ENCODE data around the gene MICALL1.

Gene MICALL1

GRCh38 chr22:37930952-37931440 lies 24.9 kb downstream of the MICALL1 start:
- no peak for TF ChIP-seq CTCF (IDR thresholded peaks at IDR 0.05)
- Histone ChIP-seq H3K79me2 (no peaks in the 10 kb centered on the region), H3K9ac (no peak overlapping the region), H3K4me2 (ENCODE audit: low read length) (no peak overlapping the region), H3K4me1 (peaks cover 11% of the 10 kb centered on the region), H3K9me3 (ENCODE audit: control insufficient read depth, low read length) (no peaks in the 10 kb centered on the region), H3K27me3 (ENCODE audit: control insufficient read depth, insufficient read depth, low read length) (no peaks in the 10 kb centered on the region), H2AFZ (no peak overlapping the region), H3K27ac (no peak overlapping the region), H3K36me3 (ENCODE audit: control insufficient read depth, insufficient read depth, low read length) (no peaks in the 10 kb centered on the region), H3K4me3 (ENCODE audit: low read depth, low read length) (no peak overlapping the region)

- Histone ChIP-seq H3K27me3 (ENCODE audit: control insufficient read depth, insufficient read depth, low read length) (no peaks in the 10 kb centered on the region), H3K4me2 (ENCODE audit: low read length) (no peak overlapping the region), H2AFZ (no peak overlapping the region), H3K36me3 (ENCODE audit: control insufficient read depth, insufficient read depth, low read length) (no peaks in the 10 kb centered on the region), H3K9ac (no peak overlapping the region), H3K4me3 (ENCODE audit: low read depth, low read length) (no peak overlapping the region), H3K9me3 (ENCODE audit: control insufficient read depth, low read length) (no peaks in the 10 kb centered on the region), H3K79me2 (no peaks in the 10 kb centered on the region), H3K27ac (no peak overlapping the region), H3K4me1 (peaks cover 11% of the 10 kb centered on the region)
- TF ChIP-seq CTCF (IDR thresholded peaks at IDR 0.05): no peak
Measured at GRCh38 chr22:37931893-37932389, 25.8 kb downstream of the MICALL1 start.

- H3K27me3 ChIP-seq (ENCODE audit: control insufficient read depth, insufficient read depth, low read length): no peaks in the 10 kb centered on the region
- no peaks in the 10 kb centered on the region for H3K9me3 ChIP-seq (ENCODE audit: control insufficient read depth, low read length)
- no peak overlapping the region for H3K27ac ChIP-seq
- H3K36me3 ChIP-seq (ENCODE audit: control insufficient read depth, insufficient read depth, low read length): no peaks in the 10 kb centered on the region
- no peaks in the 10 kb centered on the region for H3K79me2 ChIP-seq
- H2AFZ ChIP-seq: no peak overlapping the region
- no peak for TF ChIP-seq CTCF (IDR thresholded peaks at IDR 0.05)
- H3K4me2 ChIP-seq (ENCODE audit: low read length): no peak overlapping the region
- no peak overlapping the region for H3K4me3 ChIP-seq (ENCODE audit: low read depth, low read length)
- no peak overlapping the region for H3K9ac ChIP-seq
- peaks cover 11% of the 10 kb centered on the region for H3K4me1 ChIP-seq
Measured at GRCh38 chr22:37932401-37932800, 26.3 kb downstream of the MICALL1 start.

- Histone ChIP-seq H3K4me2 (ENCODE audit: low read length) (no peak overlapping the region), H3K4me3 (ENCODE audit: low read depth, low read length) (no peak overlapping the region), H3K27ac (peak overlapping the region; percentile 41), H3K79me2 (no peaks in the 10 kb centered on the region), H2AFZ (no peak overlapping the region), H3K27me3 (ENCODE audit: control insufficient read depth, insufficient read depth, low read length) (no peaks in the 10 kb centered on the region), H3K4me1 (peaks cover 11% of the 10 kb centered on the region), H3K9me3 (ENCODE audit: control insufficient read depth, low read length) (no peaks in the 10 kb centered on the region), H3K9ac (no peak overlapping the region), H3K36me3 (ENCODE audit: control insufficient read depth, insufficient read depth, low read length) (no peaks in the 10 kb centered on the region)
- no peak for TF ChIP-seq CTCF (IDR thresholded peaks at IDR 0.05)
Measured at GRCh38 chr22:37932821-37933578, 26.9 kb downstream of the MICALL1 start.

Data from parathyroid adenoma (tissue), 2 donors.